Measurements from ENCODE around the gene ANAPC16. TPM values are rescaled to one million over a fixed set of nuclear protein-coding genes. Genes with fewer than 3 reads are reported as not detected.

Gene ANAPC16
- total and polyA plus RNA-seq, 2 donors (not counting 1 experiment from before 2014, with no cell fraction given), result 104 to 132 TPM

- CTCF ChIA-PET, result interaction anchor here (1.2 to 13.3 kb wide), 5 partner anchors 91 to 172 kb away, joined by 3 to 170 read pairs (median 25); no protein-coding TSS in a partner anchor
- H3K79me2 ChIP-seq (ENCODE audit: control insufficient read depth, insufficient read depth, low read length), result peaks cover 86% of the 10 kb centered on the region
- Mint-ChIP-seq H3K9me3 (ENCODE audit: insufficient read depth) (no peaks in the 10 kb centered on the region), H3K4me1 (peaks cover 58% of the 10 kb centered on the region), H3K27me3 (no peaks in the 10 kb centered on the region), H3K27ac (peak overlapping the region; percentile 71), H3K4me3 (peak overlapping the region; percentile 39)
- ATAC-seq (ENCODE audit: low read depth), result no peak
- H3K36me3 ChIP-seq (replicated peaks in 1 of 2; ENCODE audit: control extremely low read depth in 1 of 2, control insufficient read depth in 1 of 2, extremely low read depth in 1 of 2, insufficient read depth in 2 of 2, low read length in 1 of 2), result peaks cover 0 to 34% of the 10 kb centered on the region in 2 experiments
- intact Hi-C loops (cut with micrococcal nuclease), result loop anchor here (10.0 kb wide), 1 partner anchor 326 kb away; no protein-coding TSS in a partner anchor
- no peak overlapping the region for H3K27ac ChIP-seq (ENCODE audit: low read length in 2 of 2)
- H3K4me3 ChIP-seq (ENCODE audit: control extremely low read depth in 1 of 5, extremely low read depth in 1 of 5, insufficient read depth in 1 of 5, low read depth in 2 of 5, low read length in 4 of 5), result no peak overlapping the region
- H3K4me1 ChIP-seq (ENCODE audit: control insufficient read depth in 2 of 2, insufficient read depth in 2 of 2, low read length in 2 of 2), result peaks cover 53 to 74% of the 10 kb centered on the region in 2 donors
- no peaks in the 10 kb centered on the region for H3K9me3 ChIP-seq (ENCODE audit: control extremely low read depth in 1 of 3, control insufficient read depth in 2 of 3, insufficient read depth in 1 of 3, low read length in 2 of 3)
- H3K9ac ChIP-seq (ENCODE audit: low read length), result no peak overlapping the region
- peaks cover 28% of the 10 kb centered on the region for H4K20me1 ChIP-seq (ENCODE audit: control insufficient read depth, insufficient read depth, low read length, poor library complexity, severe bottlenecking)
- H3K27me3 ChIP-seq (replicated peaks in 1 of 4; ENCODE audit: control extremely low read depth in 1 of 4, control insufficient read depth in 3 of 4, insufficient read depth in 4 of 4, low read length in 3 of 4), result no peaks in the 10 kb centered on the region
- 83% methylated on average over 1 of the region's 8 CpGs for WGBS (ENCODE audit: insufficient coverage)
- peak overlapping the region; percentile 15 for H3K4me2 ChIP-seq (replicated peaks; ENCODE audit: low read depth, low read length, poor library complexity, severe bottlenecking)
- DNase-seq, result no peak
- H2AFZ ChIP-seq (ENCODE audit: insufficient read depth, low read depth, low read length, poor library complexity, severe bottlenecking), result no peak overlapping the region
- POLR2A ChIA-PET, result interaction anchor here (0.6 to 1.2 kb wide), 6 partner anchors 8 to 165 kb away, joined by 3 to 8 read pairs (median 6); no protein-coding TSS in a partner anchor
- TF ChIP-seq CTCF (IDR thresholded peaks at IDR 0.05), result no peak
- TF ChIP-seq EZH2 (IDR thresholded peaks at IDR 0.05; ENCODE audit: borderline replicate concordance, insufficient read depth, low read depth, low read length, poor library complexity, severe bottlenecking), result no peak
Measured at GRCh38 chr10:72220637-72221036, 4.8 kb downstream of the ANAPC16 start.

- Mint-ChIP-seq H3K9me3 (ENCODE audit: insufficient read depth) (no peaks in the 10 kb centered on the region), H3K27ac (no peak overlapping the region), H3K4me3 (no peak overlapping the region), H3K27me3 (no peaks in the 10 kb centered on the region), H3K4me1 (peaks cover 55% of the 10 kb centered on the region)
- intact Hi-C loops (cut with micrococcal nuclease), result loop anchor here (10.0 kb wide), 1 partner anchor 326 kb away; no protein-coding TSS in a partner anchor
- Histone ChIP-seq H3K4me3 (ENCODE audit: control extremely low read depth in 1 of 5, extremely low read depth in 1 of 5, insufficient read depth in 1 of 5, low read depth in 2 of 5, low read length in 4 of 5) (no peak overlapping the region), H3K27ac (ENCODE audit: low read length in 2 of 2) (no peak overlapping the region), H3K4me2 (replicated peaks; ENCODE audit: low read depth, low read length, poor library complexity, severe bottlenecking) (no peak overlapping the region), H4K20me1 (ENCODE audit: control insufficient read depth, insufficient read depth, low read length, poor library complexity, severe bottlenecking) (peaks cover 33% of the 10 kb centered on the region), H3K79me2 (ENCODE audit: control insufficient read depth, insufficient read depth, low read length) (peaks cover 91% of the 10 kb centered on the region), H3K4me1 (ENCODE audit: control insufficient read depth in 2 of 2, insufficient read depth in 2 of 2, low read length in 2 of 2) (peaks cover 53 to 75% of the 10 kb centered on the region in 2 donors), H3K27me3 (replicated peaks in 1 of 4; ENCODE audit: control extremely low read depth in 1 of 4, control insufficient read depth in 3 of 4, insufficient read depth in 4 of 4, low read length in 3 of 4) (no peaks in the 10 kb centered on the region), H3K36me3 (replicated peaks in 1 of 2; ENCODE audit: control extremely low read depth in 1 of 2, control insufficient read depth in 1 of 2, extremely low read depth in 1 of 2, insufficient read depth in 2 of 2, low read length in 1 of 2) (peaks cover 0 to 37% of the 10 kb centered on the region in 2 experiments), H3K9me3 (ENCODE audit: control extremely low read depth in 1 of 3, control insufficient read depth in 2 of 3, insufficient read depth in 1 of 3, low read length in 2 of 3) (no peaks in the 10 kb centered on the region), H3K9ac (ENCODE audit: low read length) (no peak overlapping the region), H2AFZ (ENCODE audit: insufficient read depth, low read depth, low read length, poor library complexity, severe bottlenecking) (no peak overlapping the region)
- 100% methylated on average over 1 of the region's 1 CpG for WGBS (ENCODE audit: insufficient coverage)
- TF ChIP-seq CTCF (IDR thresholded peaks at IDR 0.05) (no peak), EZH2 (IDR thresholded peaks at IDR 0.05; ENCODE audit: borderline replicate concordance, insufficient read depth, low read depth, low read length, poor library complexity, severe bottlenecking) (no peak)
- ChIA-PET POLR2A (interaction anchor here (0.6 to 1.2 kb wide), 7 partner anchors 19 to 166 kb away, joined by 3 to 7 read pairs (median 5); no protein-coding TSS in a partner anchor), CTCF (interaction anchor here (0.6 to 13.3 kb wide), 13 partner anchors 16 to 869 kb away, joined by 3 to 170 read pairs (median 7); no protein-coding TSS in a partner anchor)
- no peak for ATAC-seq (ENCODE audit: low read depth)
- no peak for DNase-seq
Measured at GRCh38 chr10:72221278-72221677, 5.5 kb downstream of the ANAPC16 start.

Data from B cell (primary cell).